Measurements from ENCODE around the gene COG1. TPM values are rescaled to one million over a fixed set of nuclear protein-coding genes. Genes with fewer than 3 reads are reported as not detected.

The COG1 gene
- total and polyA plus RNA-seq, 2 of the 8 experiments (the other 6 are each of a cell fraction or from before 2014, with no cell fraction given) = 11.0 to 19.5 TPM

DNA sequence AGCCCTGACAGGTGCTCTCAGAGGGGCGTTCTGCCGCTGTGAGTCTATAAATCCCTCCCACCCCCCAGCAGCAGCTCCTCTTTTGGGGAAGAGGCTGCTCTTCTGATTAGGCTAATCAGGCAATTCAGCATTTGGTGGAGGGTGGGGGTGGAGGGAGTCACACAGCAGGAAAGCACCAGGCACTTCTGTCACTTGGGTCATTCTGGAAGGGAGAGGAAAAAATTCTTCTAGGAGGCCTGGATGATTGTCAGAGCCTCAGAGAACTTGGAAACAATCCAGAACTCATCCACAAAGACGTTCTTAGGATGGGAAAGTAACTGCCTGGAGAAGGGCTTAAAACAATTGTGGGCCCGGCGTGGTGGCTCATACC is 35.3 kb upstream of the COG1 start:
- no peaks in the 10 kb centered on the region for H3K79me2 ChIP-seq (ENCODE audit: control insufficient read depth in 1 of 2, insufficient read depth in 2 of 2, low read length in 2 of 2)
- TF ChIP-seq KDM5A (IDR thresholded peaks at IDR 0.05; ENCODE audit: low read length) (no peak), NRF1 (IDR thresholded peaks at IDR 0.05; ENCODE audit: low read depth, low read length) (no peak), BCL11A (IDR thresholded peaks at IDR 0.05; ENCODE audit: low read depth in 2 of 2, low read length in 2 of 2) (no peak), EZH2 (IDR thresholded peaks at IDR 0.05; ENCODE audit: low read depth, low read length, severe bottlenecking) (no peak)
- H3K14ac ChIP-seq (ENCODE audit: insufficient read length) = no peak overlapping the region
- no peak overlapping the region for H2BK120ac ChIP-seq (replicated peaks; ENCODE audit: low read depth, low read length)
- no peak overlapping the region for H3K4me2 ChIP-seq (ENCODE audit: insufficient read depth in 1 of 2, low read depth in 2 of 2, low read length in 2 of 2)
- H3K27me3 ChIP-seq (replicated peaks in 1 of 4; ENCODE audit: control insufficient read depth in 3 of 4, extremely low read depth in 1 of 4, insufficient read depth in 3 of 4, low read length in 3 of 4) = no peaks in the 10 kb centered on the region; a peak in 2 of 7 replicates
- no peak overlapping the region for H3K27ac ChIP-seq (ENCODE audit: low read depth, low read length)
- H3K23ac ChIP-seq (ENCODE audit: insufficient read length) = no peak overlapping the region
- H3K36me3 ChIP-seq (ENCODE audit: control insufficient read depth in 2 of 4, insufficient read depth in 4 of 4, low read length in 3 of 4) = no peaks in the 10 kb centered on the region
- DNase-seq (ENCODE audit: low read depth in 1 of 2, low spot score in 2 of 2) (no peak), FAIRE-seq (no peak)
- no peak overlapping the region for H4K91ac ChIP-seq (replicated peaks; ENCODE audit: insufficient read length, low read length)
- H2BK12ac ChIP-seq (ENCODE audit: low read depth, low read length) = no peak overlapping the region
- H4K8ac ChIP-seq (ENCODE audit: extremely low read depth, insufficient read depth, low read length) = no peak overlapping the region
- no peak overlapping the region for H2AFZ ChIP-seq (ENCODE audit: low read length)
- H2AK5ac ChIP-seq (ENCODE audit: low read depth, low read length) = no peak overlapping the region
- ChIA-PET POLR2A (ENCODE audit: partially characterized antibody) (interaction anchor here (3.2 kb wide), 1 partner anchor 10 kb away, joined by 11 read pairs; no protein-coding TSS in a partner anchor), CTCF (ENCODE audit: partially characterized antibody) (interaction anchor here (0.7 to 3.2 kb wide), 19 partner anchors 7 to 601 kb away, joined by 3 to 41 read pairs (median 7); partner anchors contain the start of gene SSTR2)
- no peaks in the 10 kb centered on the region for H3K79me1 ChIP-seq (ENCODE audit: low read depth, low read length)
- WGBS, 2 experiments (ENCODE audit: extremely low coverage in 1 of 2, insufficient coverage in 1 of 2, insufficient read length in 1 of 2, insufficient replicate concordance in 2 of 2, low coverage in 1 of 2, low lambda C conversion rate in 2 of 2, missing lambda C conversion rate in 1 of 2) = 74% methylated on average over 5 of the region's 5 CpGs; no CpG with 5 or more reads in 1 of the 2 experiments
- peaks cover 5 to 10% (median 8%) of the 10 kb centered on the region in 4 experiments; a peak in 6 of 7 replicates for H3K4me1 ChIP-seq (replicated peaks in 1 of 4; ENCODE audit: control insufficient read depth in 3 of 4, insufficient read depth in 4 of 4, low read length in 3 of 4)
- 0 out of 2 replicates have a peak, but pooled peaks cover 3% of the 10 kb centered on the region for H3K23me2 ChIP-seq (ENCODE audit: low read depth, low read length)
- no peak overlapping the region for H4K5ac ChIP-seq (ENCODE audit: insufficient read length, low read depth, low read length)
- H3K4ac ChIP-seq (replicated peaks; ENCODE audit: insufficient read length, low read depth, low read length) = no peak overlapping the region
- H4K20me1 ChIP-seq (replicated peaks in 1 of 2; ENCODE audit: control insufficient read depth in 1 of 2, insufficient read depth in 2 of 2, low read length in 2 of 2) = no peaks in the 10 kb centered on the region
- H3K9me3 ChIP-seq (ENCODE audit: insufficient read depth in 2 of 2, low read depth in 1 of 2, low read length in 1 of 2) = no peaks in the 10 kb centered on the region
- H2BK15ac ChIP-seq (ENCODE audit: low read length) = no peak overlapping the region
- H3K56ac ChIP-seq (replicated peaks; ENCODE audit: insufficient read length, low read depth, low read length) = no peak overlapping the region
- no peak overlapping the region for H3K18ac ChIP-seq (ENCODE audit: extremely low read depth, low read length)
- no peak overlapping the region for H3K9ac ChIP-seq (replicated peaks in 1 of 4; ENCODE audit: extremely low read depth in 1 of 4, low read depth in 3 of 4, low read length in 3 of 4)
- no peak overlapping the region for H3K4me3 ChIP-seq (ENCODE audit: extremely low read depth in 1 of 4, insufficient read depth in 2 of 4, low read depth in 3 of 4, low read length in 4 of 4)
- H2BK5ac ChIP-seq (ENCODE audit: low read depth, low read length) = no peak overlapping the region
- no peak overlapping the region for H2BK20ac ChIP-seq (ENCODE audit: low read length)
